Upper lobe of left lung (tissue), 4 donors: ENCODE data around the gene PARP3.

Experiments used
- POLR2A ChIP-seq, 4 donors: fragments of 450-650 bp; IDR thresholded peaks; one replicate each; pipeline ENCODE4 v1.5.1; 2016 to 2017; ENCODE audit warnings: antibody characterized with exemption in 4 of 4, mild to moderate bottlenecking in 2 of 4
- POLR2AphosphoS5 ChIP-seq, 2 donors: sonication (generic); formaldehyde crosslinking; IDR thresholded peaks; one replicate each; pipeline ENCODE4 v1.5.1; 2017; ENCODE audit warnings: antibody characterized with exemption in 2 of 2

- TF ChIP-seq POLR2A (IDR thresholded peaks at IDR 0.05): no peak
- no peak for TF ChIP-seq POLR2AphosphoS5 (IDR thresholded peaks at IDR 0.05)
Measured at GRCh38 chr3:51966486-51966885, 24.3 kb downstream of the PARP3 start.
